ENCODE measurements around the gene GALNTL6. TPM values are rescaled to one million over a fixed set of nuclear protein-coding genes. Genes with fewer than 3 reads are reported as not detected.

GALNTL6 gene
- total RNA-seq, 4 donors from 2014 or later = 0.30 to 1.3 (median 0.60) TPM

DNA sequence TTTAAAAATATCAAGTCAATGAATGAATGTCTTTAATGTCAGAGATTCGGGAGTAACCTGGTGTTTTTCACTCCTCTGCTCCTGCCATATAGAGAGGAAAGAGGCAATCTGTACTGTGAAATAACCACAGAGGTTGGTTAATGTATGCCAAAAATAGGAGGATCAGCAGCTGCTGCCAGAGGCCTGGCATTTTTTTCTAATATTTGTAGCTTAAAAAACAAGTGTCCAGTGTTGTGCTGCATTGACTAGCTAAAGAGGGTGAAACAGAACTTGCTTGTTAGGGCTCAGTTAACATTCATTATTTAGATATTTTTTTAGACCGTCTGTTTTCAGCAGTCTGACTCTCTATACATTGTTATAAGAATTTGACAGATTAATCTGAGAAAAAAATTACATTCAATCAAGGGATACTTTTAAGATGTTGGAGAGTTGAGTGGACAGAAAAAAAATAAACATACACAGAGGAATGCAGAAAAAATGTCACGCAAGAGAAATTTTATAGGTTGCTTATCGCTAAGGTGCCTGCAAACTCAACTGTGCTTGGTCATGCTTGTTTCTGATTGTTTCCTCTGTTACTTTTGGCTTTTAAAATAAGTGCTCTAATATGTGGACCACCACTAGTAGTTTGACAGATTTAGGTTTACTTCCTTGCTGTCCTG lies 963.1 kb downstream of the GALNTL6 start:
- intact Hi-C loops (cut with DNase I; ENCODE audit: low total_unique reads) = no loop called here
- WGBS, 2 donors = 64 to 74% methylated on average over 4 of the region's 4 CpGs
- DNase-seq (ENCODE audit: low spot score in 2 of 2) = no peak
- H3K4me3 ChIP-seq (ENCODE audit: low read depth, poor library complexity, severe bottlenecking) = no peak overlapping the region
- TF ChIP-seq, protein P1, sequence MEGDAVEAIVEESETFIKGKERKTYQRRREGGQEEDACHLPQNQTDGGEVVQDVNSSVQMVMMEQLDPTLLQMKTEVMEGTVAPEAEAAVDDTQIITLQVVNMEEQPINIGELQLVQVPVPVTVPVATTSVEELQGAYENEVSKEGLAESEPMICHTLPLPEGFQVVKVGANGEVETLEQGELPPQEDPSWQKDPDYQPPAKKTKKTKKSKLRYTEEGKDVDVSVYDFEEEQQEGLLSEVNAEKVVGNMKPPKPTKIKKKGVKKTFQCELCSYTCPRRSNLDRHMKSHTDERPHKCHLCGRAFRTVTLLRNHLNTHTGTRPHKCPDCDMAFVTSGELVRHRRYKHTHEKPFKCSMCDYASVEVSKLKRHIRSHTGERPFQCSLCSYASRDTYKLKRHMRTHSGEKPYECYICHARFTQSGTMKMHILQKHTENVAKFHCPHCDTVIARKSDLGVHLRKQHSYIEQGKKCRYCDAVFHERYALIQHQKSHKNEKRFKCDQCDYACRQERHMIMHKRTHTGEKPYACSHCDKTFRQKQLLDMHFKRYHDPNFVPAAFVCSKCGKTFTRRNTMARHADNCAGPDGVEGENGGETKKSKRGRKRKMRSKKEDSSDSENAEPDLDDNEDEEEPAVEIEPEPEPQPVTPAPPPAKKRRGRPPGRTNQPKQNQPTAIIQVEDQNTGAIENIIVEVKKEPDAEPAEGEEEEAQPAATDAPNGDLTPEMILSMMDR (IDR thresholded peaks at IDR 0.05) = no peak
- no peak for TF ChIP-seq POLR2A (IDR thresholded peaks at IDR 0.05)

DNA sequence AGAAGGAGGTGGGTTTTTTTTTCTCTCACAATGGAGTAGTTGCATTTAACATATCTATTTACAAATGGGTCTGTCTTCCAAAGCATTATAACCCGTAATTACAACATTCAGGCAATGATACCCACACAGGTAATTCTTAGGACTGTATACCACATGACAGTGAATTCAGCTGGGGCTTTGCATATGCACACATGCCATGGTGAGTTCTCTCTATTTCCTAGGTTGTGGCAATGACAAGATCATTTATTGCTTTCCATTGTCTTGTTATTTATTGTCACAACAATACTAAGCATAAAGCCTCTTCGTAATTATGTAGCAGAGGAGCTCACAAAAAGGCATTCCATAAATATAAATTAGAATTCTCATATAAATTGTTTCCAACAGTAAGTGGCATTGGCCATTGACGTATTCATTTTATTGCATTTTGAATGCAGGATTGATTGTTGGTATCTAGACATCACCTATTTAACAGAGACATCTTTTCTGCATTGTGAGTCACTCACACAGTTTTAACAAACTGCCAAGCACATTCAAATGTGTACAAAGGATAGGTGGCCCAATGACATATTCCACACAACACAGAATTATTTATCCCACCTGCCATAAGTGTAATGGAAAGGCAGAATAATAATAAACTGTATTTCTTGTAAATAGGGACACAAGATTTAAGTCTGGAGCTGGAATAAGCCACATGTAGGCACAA lies 964.7 kb downstream of the GALNTL6 start:
- intact Hi-C loops (cut with DNase I; ENCODE audit: low total_unique reads) = no loop called here
- no peak overlapping the region for H3K4me3 ChIP-seq (ENCODE audit: low read depth, poor library complexity, severe bottlenecking)
- no peak for DNase-seq (ENCODE audit: low spot score in 2 of 2)
- TF ChIP-seq POLR2A (IDR thresholded peaks at IDR 0.05) = no peak
- TF ChIP-seq, protein P1 (IDR thresholded peaks at IDR 0.05) = no peak
- WGBS, 2 donors = 77% methylated on average over 3 of the region's 3 CpGs

DNA sequence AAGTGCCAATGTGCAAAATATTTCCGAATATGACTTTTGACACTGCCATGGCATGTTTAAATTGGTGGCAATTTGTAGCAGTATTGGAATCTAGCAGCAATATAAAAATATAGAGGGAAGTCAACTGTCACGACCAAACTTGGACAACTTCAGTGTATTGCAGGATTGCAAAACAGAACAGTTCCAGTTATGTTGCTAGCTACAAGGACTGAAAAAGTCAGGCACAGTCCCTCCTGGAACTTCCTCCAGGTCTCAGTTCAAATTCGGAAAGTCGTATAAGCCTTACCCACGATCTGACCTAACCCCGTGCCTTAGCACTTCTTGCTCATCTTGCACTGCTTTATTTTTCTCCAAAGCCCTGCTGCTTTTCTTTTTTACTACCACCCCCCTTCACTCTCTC lies 965.4 kb downstream of the GALNTL6 start:
- 49 to 72% methylated on average over 6 of the region's 6 CpGs for WGBS, 2 donors
- intact Hi-C loops (cut with DNase I; ENCODE audit: low total_unique reads) = no loop called here
- no peak overlapping the region for H3K4me3 ChIP-seq (ENCODE audit: low read depth, poor library complexity, severe bottlenecking)
- no peak for DNase-seq (ENCODE audit: low spot score in 2 of 2)
- TF ChIP-seq, protein P1 (IDR thresholded peaks at IDR 0.05) = no peak
- no peak for TF ChIP-seq POLR2A (IDR thresholded peaks at IDR 0.05)

DNA sequence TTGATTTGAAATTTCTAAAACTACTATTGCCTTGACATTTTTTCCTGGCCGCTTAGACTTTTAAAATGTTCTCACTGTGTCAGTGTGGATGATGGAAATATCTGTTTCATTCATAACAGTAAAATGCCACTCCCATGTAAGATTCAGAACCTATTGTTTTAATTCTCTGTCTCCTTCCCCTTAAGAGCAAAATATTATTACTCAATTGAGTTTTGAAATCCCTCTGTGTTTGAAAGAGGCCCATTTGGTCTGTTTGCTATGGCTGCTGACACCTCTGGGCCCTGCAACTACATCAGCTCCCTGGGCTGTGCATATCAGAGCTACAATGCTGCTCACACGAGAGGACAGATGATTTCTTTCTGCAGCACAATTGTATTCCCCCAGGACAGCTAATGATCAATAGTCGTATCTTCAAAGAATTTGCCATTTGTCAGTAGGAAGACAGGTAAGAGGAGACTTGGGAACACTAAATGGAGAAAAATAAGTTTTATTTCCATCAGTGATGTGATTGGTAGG lies 967.4 kb downstream of the GALNTL6 start:
- 52 to 59% methylated on average over 3 of the region's 3 CpGs for WGBS, 2 donors
- DNase-seq (ENCODE audit: low spot score in 2 of 2) = no peak
- intact Hi-C loops (cut with DNase I; ENCODE audit: low total_unique reads) = no loop called here
- TF ChIP-seq POLR2A (IDR thresholded peaks at IDR 0.05) = no peak
- TF ChIP-seq, protein P1 (IDR thresholded peaks at IDR 0.05) = no peak
- no peak overlapping the region for H3K4me3 ChIP-seq (ENCODE audit: low read depth, poor library complexity, severe bottlenecking)

DNA sequence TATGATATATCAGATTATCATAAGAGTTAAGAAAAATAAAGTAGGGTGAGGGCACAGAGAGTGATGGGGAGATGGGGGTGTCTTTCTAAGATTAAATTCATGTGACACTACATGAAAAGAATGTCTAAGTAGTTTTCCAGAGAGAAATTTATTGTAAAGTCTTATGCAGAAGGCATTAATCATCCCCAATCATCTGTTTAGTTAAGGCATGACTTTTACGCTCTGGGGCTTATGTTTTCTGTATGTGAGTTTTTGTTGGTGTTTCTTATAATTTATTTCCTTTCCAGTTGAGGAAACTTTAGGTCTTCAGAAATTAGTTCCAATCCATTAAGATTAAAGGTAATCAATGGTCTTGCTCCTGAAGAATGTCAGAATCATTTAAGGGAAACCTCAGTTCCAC lies 972.4 kb downstream of the GALNTL6 start:
- H3K4me3 ChIP-seq (ENCODE audit: low read depth, poor library complexity, severe bottlenecking) = no peak overlapping the region
- no peak for DNase-seq (ENCODE audit: low spot score in 2 of 2)
- TF ChIP-seq POLR2A (IDR thresholded peaks at IDR 0.05) = no peak
- TF ChIP-seq, protein P1 (IDR thresholded peaks at IDR 0.05) = no peak
- intact Hi-C loops (cut with DNase I; ENCODE audit: low total_unique reads) = no loop called here
- 53 to 60% methylated on average over 1 of the region's 1 CpG for WGBS, 2 donors

All from lower leg skin (tissue), 4 donors.